A673 (cell line): Measurements from ENCODE around the gene CENPU.

Experiments
- EZH2 ChIP-seq: fragments of 200-600 bp; sonication (generic); IDR thresholded peaks from 2 replicates; pipeline ENCODE4 v1.6.1; 2017; ENCODE audit warnings: borderline replicate concordance, low read depth, mild to moderate bottlenecking, mixed read lengths, antibody characterized with exemption, low read length; ENCODE audit not compliant: poor library complexity, severe bottlenecking
- TF ChIP-seq, protein P1 (sequence below): fragments of 300-800, 200-600 bp; sonication (generic); conservative IDR thresholded peaks from 2 replicates; pipeline ENCODE4 v1.5.1; 2017; ENCODE audit warnings: low read depth, mild to moderate bottlenecking, antibody characterized with exemption, low read length, moderate library complexity, mixed read lengths

GRCh38 chr4:184669251-184669650, 64.6 kb downstream of the CENPU start:
- TF ChIP-seq, protein P1, sequence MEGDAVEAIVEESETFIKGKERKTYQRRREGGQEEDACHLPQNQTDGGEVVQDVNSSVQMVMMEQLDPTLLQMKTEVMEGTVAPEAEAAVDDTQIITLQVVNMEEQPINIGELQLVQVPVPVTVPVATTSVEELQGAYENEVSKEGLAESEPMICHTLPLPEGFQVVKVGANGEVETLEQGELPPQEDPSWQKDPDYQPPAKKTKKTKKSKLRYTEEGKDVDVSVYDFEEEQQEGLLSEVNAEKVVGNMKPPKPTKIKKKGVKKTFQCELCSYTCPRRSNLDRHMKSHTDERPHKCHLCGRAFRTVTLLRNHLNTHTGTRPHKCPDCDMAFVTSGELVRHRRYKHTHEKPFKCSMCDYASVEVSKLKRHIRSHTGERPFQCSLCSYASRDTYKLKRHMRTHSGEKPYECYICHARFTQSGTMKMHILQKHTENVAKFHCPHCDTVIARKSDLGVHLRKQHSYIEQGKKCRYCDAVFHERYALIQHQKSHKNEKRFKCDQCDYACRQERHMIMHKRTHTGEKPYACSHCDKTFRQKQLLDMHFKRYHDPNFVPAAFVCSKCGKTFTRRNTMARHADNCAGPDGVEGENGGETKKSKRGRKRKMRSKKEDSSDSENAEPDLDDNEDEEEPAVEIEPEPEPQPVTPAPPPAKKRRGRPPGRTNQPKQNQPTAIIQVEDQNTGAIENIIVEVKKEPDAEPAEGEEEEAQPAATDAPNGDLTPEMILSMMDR, result no peak
- no peak for TF ChIP-seq EZH2
